Uterus (tissue), 2 donors: ENCODE data around the gene ULK4.

Experiments used
- POLR2A ChIP-seq, 2 donors: fragments of 450-650 bp; IDR thresholded peaks; one replicate each; pipeline ENCODE4 v1.6.1; 2016; ENCODE audit warnings: antibody characterized with exemption in 2 of 2, mild to moderate bottlenecking in 1 of 2, moderate library complexity in 1 of 2
- TF ChIP-seq, protein P1 (sequence below), 4 experiments: fragments of 200-600 bp in 2 of 4; fragments of 450-650 bp in 2 of 4; sonication (generic) in 2 of 4; IDR thresholded peaks; one replicate each; pipeline ENCODE4 v1.5.1; 2016 to 2019; ENCODE audit warnings: antibody characterized with exemption in 4 of 4, mild to moderate bottlenecking in 2 of 4, moderate library complexity in 1 of 4

DNA sequence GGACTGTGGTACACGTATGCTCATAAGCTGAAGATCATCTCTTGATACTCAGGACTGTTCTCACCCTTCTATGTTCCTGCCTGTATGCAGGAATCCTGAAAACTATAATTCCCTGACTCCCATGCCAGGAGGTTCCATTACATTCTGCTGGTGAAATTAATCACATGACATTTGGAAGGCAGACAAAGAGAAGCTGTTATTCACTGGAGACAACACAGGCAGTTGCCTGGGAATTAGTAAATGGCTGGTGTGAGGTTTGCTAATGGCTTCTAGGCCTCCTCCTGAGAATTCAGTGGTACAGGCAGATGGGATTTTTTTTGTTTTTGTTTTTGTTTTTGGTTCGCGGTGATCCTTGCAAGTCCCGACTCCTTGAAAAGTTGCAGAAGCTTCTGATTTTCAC lies 671.2 kb downstream of the ULK4 start:
- no peak for TF ChIP-seq POLR2A (IDR thresholded peaks at IDR 0.05)
- TF ChIP-seq, protein P1, sequence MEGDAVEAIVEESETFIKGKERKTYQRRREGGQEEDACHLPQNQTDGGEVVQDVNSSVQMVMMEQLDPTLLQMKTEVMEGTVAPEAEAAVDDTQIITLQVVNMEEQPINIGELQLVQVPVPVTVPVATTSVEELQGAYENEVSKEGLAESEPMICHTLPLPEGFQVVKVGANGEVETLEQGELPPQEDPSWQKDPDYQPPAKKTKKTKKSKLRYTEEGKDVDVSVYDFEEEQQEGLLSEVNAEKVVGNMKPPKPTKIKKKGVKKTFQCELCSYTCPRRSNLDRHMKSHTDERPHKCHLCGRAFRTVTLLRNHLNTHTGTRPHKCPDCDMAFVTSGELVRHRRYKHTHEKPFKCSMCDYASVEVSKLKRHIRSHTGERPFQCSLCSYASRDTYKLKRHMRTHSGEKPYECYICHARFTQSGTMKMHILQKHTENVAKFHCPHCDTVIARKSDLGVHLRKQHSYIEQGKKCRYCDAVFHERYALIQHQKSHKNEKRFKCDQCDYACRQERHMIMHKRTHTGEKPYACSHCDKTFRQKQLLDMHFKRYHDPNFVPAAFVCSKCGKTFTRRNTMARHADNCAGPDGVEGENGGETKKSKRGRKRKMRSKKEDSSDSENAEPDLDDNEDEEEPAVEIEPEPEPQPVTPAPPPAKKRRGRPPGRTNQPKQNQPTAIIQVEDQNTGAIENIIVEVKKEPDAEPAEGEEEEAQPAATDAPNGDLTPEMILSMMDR (IDR thresholded peaks at IDR 0.05), result no peak
